GM12872 (cell line): ENCODE measurements around the gene HPS3.

Experiments
- CTCF ChIP-seq: IDR thresholded peaks from 3 replicates; pipeline ENCODE4 v1.5.1; 2011; ENCODE audit warnings: low read depth, mild to moderate bottlenecking, low read length, moderate library complexity; ENCODE audit not compliant: insufficient read depth

The HPS3 gene

GRCh38 chr3:149129326-149130205 is at the start of gene HPS3:
TSS of gene HPS3 (plus strand) at chr3:149129638. CDS start at chr3:149129724, 86 bp downstream.
- no peak for TF ChIP-seq CTCF

DNA sequence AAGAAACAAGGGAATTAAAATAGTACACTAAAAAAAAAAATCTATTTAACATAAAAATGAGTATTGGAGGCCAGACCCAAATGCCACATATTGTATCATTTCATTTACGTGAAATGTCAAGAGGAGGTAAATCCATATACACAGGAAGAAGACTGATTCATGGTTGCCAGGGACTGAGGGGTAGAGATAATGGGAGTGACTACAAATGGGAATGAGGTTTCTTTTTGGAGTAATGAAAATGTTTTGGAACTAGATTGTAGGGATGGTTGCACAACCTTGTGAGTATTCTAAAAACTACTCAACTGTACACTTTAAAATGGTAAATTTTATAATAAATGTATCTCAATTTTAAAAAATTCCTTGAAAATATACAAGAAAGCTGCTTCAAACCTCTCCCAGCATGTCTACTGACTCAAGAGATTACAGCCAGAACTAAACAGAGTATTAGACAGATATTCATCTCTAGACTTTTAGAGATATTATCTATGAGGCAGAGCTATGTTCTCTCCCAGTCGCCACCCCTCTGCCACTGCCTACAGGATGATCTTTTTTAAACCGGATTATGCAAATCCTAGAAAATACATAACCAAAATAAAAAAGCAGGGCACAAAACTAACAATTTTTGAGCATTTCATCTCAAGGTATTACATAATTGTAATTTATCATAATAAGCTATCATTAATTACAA is 49.3 kb upstream of the HPS3 start:
- TF ChIP-seq CTCF = no peak

DNA sequence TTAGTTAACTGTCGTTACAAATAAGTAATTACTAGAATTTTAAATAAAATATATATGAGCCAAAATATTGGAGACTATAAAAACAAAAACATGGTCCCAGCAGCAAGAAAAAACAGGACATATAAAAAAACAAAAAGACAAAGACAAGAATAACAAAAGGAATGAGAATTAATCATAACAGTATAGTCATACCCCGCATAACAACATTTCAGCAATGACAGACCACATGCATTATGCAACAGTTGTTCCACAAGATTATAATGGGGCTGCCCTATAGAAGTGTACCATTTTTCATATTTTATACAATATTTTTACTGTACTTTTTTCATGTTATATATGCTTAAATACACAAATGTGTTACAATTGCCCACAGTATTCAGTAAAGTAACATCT is 48.7 kb upstream of the HPS3 start:
- no peak for TF ChIP-seq CTCF

GRCh38 chr3:149081772-149082171 is 47.7 kb upstream of the HPS3 start:
- no peak for TF ChIP-seq CTCF

DNA sequence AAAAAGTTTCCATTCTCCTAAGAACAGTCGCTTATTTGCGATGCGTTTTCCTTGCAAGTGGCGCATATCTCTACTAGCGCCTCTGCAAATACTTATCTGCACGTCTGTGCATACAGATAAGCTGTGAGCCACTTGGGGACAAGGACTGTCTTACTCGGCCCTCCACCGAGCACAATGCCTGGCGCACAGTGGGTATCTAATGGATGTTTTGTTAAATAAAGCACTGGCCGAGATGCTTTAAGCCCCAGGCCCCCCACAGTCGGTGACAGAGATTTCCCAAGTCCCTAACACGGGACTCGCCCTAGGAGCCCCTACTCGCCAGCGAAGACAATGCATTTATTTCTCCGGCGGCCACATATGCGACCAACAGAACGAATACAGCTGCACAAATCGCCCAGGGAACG is 43.6 kb upstream of the HPS3 start:
- no peak for TF ChIP-seq CTCF

DNA sequence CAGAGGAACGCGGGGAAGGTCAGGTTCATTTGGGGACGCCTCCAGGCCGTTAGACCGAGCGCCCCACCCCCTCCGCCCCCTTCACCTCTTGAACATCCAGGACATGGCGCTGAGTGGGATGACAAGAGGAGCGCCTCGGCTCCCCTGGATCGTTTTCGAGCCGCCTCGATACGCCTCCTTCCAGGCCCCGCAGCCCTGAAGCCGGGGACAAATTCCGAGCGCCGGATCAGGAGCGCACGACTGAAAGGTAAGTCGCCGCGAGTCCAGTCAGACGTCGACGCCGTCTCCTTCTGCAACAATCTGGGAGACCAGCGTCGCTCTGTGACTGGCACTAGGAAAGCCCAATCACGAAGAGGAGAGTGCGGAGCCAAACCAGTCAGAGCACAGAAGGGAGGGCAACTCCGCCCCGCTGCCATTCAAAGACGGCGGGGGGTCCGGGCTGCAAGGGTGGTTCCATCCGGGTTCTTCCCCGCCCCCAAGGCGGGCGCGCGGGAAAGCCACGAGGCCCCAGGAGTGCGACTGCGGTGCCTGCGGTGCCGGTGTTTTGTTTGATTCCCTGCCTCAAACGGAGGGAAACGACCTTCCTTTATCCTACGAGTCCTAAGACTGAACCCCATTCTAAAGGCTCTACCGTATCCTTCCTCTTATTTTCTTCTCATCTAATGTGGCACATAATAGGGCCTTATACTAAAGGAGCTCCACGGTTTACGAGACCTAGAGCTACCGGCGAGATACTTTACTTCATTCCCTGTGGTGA is 43.0 kb upstream of the HPS3 start, which contains the start of gene HLTF:
HLTF (minus strand) TSS at position 302 of the 757 bp plus-strand sequence; CDS start at position 105, 197 bp downstream.
- TF ChIP-seq CTCF = no peak

GRCh38 chr3:149087208-149087607 is 42.2 kb upstream of the HPS3 start:
- no peak for TF ChIP-seq CTCF
